Breast epithelium (tissue), 3 donors: ENCODE measurements around the gene PRRG1.

ENCODE experiments used
- POLR2A ChIP-seq: fragments of 450-650 bp; IDR thresholded peaks from one replicate; pipeline ENCODE4 v1.6.1; 2016; ENCODE audit warnings: antibody characterized with exemption, mild to moderate bottlenecking, moderate library complexity
- POLR2AphosphoS5 ChIP-seq, 3 donors: sonication (generic); formaldehyde crosslinking; IDR thresholded peaks; one replicate each; pipeline ENCODE4 v1.6.1; 2017; ENCODE audit warnings: antibody characterized with exemption in 3 of 3
- TF ChIP-seq, protein P1 (sequence below), 3 donors: fragments of 450-650 bp; IDR thresholded peaks; one replicate each; pipeline ENCODE4 v1.5.1; 2016 to 2017; ENCODE audit warnings: antibody characterized with exemption in 3 of 3, mild to moderate bottlenecking in 3 of 3, moderate library complexity in 3 of 3

DNA sequence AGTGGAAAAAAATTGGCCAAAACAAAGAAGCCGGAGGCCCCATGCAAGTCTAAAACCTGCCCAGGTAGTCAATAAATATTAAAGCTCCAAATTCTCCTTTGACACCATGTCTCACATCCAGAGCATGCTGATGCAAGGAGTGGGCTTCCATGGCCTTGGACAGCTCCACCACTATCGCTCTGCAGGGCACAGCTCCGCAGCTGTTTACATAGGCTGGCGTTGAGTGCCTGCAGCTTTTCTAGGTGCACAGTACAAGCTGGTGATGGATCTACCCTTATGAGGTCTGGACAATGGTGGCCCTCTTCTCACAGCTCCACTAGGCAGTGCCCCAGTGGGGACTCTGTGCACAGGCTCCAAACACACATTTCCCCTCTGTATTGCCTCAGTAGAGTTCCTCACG is 138.1 kb downstream of the PRRG1 start:
- TF ChIP-seq, protein P1, sequence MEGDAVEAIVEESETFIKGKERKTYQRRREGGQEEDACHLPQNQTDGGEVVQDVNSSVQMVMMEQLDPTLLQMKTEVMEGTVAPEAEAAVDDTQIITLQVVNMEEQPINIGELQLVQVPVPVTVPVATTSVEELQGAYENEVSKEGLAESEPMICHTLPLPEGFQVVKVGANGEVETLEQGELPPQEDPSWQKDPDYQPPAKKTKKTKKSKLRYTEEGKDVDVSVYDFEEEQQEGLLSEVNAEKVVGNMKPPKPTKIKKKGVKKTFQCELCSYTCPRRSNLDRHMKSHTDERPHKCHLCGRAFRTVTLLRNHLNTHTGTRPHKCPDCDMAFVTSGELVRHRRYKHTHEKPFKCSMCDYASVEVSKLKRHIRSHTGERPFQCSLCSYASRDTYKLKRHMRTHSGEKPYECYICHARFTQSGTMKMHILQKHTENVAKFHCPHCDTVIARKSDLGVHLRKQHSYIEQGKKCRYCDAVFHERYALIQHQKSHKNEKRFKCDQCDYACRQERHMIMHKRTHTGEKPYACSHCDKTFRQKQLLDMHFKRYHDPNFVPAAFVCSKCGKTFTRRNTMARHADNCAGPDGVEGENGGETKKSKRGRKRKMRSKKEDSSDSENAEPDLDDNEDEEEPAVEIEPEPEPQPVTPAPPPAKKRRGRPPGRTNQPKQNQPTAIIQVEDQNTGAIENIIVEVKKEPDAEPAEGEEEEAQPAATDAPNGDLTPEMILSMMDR (IDR thresholded peaks at IDR 0.05), result no peak
- TF ChIP-seq POLR2A (no peak), POLR2AphosphoS5 (IDR thresholded peaks at IDR 0.05) (no peak)
